SU-DHL-6 (cell line): ENCODE results near the gene SUGCT.

Source experiments
- H2AFZ ChIP-seq: fragments of 200-600 bp; sonication (generic); 2 replicates; pipeline ENCODE4 v1.6.1; 2014; ENCODE audit warnings: low read depth, mild to moderate bottlenecking, moderate library complexity, mixed read lengths, antibody characterized with exemption, low read length; ENCODE audit not compliant: severe bottlenecking
- H3F3A ChIP-seq: fragments of 200-600 bp; shearing (Covaris generic); 2 replicates; pipeline ENCODE4 v1.6.0; 2016; ENCODE audit warnings: antibody characterized with exemption, mild to moderate bottlenecking; ENCODE audit not compliant: insufficient read depth
- H3K27ac ChIP-seq: fragments of 200-600 bp; sonication (generic); 2 replicates; pipeline ENCODE4 v1.5.1; 2016; ENCODE audit warnings: low read depth, mild to moderate bottlenecking, low read length, moderate library complexity, mixed read lengths
- H3K27me3 ChIP-seq: fragments of 200-600 bp; sonication (generic), shearing (Covaris generic); 2 replicates; pipeline ENCODE4 v1.6.0; 2014; ENCODE audit warnings: mild to moderate bottlenecking, low read length
- H3K36me3 ChIP-seq: fragments of 200-600 bp; sonication (generic); 2 replicates; pipeline ENCODE4 v1.6.1; 2014; ENCODE audit warnings: mild to moderate bottlenecking, low read length, mixed read lengths
- H3K4me2 ChIP-seq: fragments of 300-600, 200-600 bp; shearing (Covaris generic), sonication (generic); 2 replicates; pipeline ENCODE4 v1.6.0; 2014; ENCODE audit warnings: low read length, low read depth, mild to moderate bottlenecking; ENCODE audit not compliant: poor library complexity, severe bottlenecking
- H3K4me3 ChIP-seq: fragments of 200-600 bp; sonication (generic); 2 replicates; pipeline ENCODE4 v1.5.1; 2014; ENCODE audit warnings: antibody characterized with exemption, low read length, mild to moderate bottlenecking, mixed read lengths; ENCODE audit not compliant: insufficient read depth, poor library complexity, severe bottlenecking
- H3K79me2 ChIP-seq: fragments of 200-600 bp; sonication (generic); 2 replicates; pipeline ENCODE4 v1.6.1; 2014; ENCODE audit warnings: mild to moderate bottlenecking, low read length, moderate library complexity; ENCODE audit not compliant: insufficient read depth
- H3K9ac ChIP-seq: fragments of 200-600 bp; sonication (generic); 2 replicates; pipeline ENCODE4 v1.7.0; 2014; ENCODE audit warnings: mild to moderate bottlenecking, low read length
- H3K9me2 ChIP-seq: fragments of 200-600 bp; sonication (generic); replicated peaks from 2 replicates; pipeline ENCODE4 v1.6.1; 2014; ENCODE audit warnings: low read length; ENCODE audit not compliant: insufficient read depth
- H3K9me3 ChIP-seq: fragments of 200-600 bp; sonication (generic); 2 replicates; pipeline ENCODE4 v1.6.1; 2014; ENCODE audit warnings: low read length, mixed read lengths; ENCODE audit not compliant: insufficient read depth
- H4K20me1 ChIP-seq: fragments of 200-600 bp; sonication (generic); 2 replicates; pipeline ENCODE4 v1.6.1; 2014; ENCODE audit warnings: low read depth, mild to moderate bottlenecking, antibody characterized with exemption, low read length, moderate library complexity, mixed read lengths
- EZH2phosphoT487 ChIP-seq: fragments of 200-600 bp; sonication (generic), shearing (Covaris generic); conservative IDR thresholded peaks from 2 replicates; pipeline ENCODE4 v1.6.1; 2018; ENCODE audit warnings: mild to moderate bottlenecking, antibody characterized with exemption, low read length, moderate library complexity, mixed read lengths
- TF ChIP-seq, protein P1 (sequence below): fragments of 200-600 bp; sonication (generic); IDR thresholded peaks from one replicate; pipeline ENCODE4 v1.5.1; 2017; ENCODE audit warnings: antibody characterized with exemption, mild to moderate bottlenecking, low read length, moderate library complexity; ENCODE audit not compliant: insufficient read depth, poor library complexity, severe bottlenecking

Gene SUGCT

DNA sequence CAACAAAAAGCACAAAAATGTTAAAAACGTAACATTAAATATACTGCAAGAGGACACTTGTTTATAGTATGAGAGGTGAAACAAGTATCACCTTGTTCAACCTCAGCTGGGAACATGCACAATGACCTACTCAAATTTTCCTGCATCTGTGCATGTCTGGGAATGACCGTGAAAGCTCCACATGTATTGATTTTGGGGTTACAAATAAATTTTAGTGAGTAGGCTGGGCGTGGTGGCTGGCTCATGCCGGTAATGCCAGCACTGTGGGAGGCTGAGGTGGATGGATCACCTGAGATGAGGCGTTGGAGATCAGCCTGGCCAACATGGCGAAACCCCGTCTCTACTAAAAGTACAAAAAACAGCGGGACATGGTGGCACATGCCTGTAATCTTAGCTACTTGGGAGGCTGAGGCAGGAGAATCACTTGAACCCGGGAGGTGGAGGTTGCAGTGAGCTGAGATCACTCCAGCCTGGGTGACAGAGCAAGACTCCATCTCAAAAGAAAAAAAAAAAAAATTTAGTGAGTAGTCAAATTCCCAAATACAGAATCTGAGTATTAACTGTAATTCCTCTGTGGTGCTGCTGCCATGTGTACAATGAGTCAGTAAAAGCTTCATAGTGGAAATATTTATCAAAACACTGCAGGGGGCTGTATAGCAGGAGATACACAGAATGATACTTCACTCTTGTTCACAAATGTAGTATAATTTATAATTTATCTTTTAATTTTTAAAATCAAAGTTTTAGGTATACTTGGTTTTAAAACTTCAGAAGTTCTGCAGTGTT, 41.1 kb downstream of the SUGCT start:
- no peak overlapping the region for H3K27ac ChIP-seq
- no peak overlapping the region for H3K4me3 ChIP-seq
- no peak for TF ChIP-seq EZH2phosphoT487
- TF ChIP-seq, protein P1, sequence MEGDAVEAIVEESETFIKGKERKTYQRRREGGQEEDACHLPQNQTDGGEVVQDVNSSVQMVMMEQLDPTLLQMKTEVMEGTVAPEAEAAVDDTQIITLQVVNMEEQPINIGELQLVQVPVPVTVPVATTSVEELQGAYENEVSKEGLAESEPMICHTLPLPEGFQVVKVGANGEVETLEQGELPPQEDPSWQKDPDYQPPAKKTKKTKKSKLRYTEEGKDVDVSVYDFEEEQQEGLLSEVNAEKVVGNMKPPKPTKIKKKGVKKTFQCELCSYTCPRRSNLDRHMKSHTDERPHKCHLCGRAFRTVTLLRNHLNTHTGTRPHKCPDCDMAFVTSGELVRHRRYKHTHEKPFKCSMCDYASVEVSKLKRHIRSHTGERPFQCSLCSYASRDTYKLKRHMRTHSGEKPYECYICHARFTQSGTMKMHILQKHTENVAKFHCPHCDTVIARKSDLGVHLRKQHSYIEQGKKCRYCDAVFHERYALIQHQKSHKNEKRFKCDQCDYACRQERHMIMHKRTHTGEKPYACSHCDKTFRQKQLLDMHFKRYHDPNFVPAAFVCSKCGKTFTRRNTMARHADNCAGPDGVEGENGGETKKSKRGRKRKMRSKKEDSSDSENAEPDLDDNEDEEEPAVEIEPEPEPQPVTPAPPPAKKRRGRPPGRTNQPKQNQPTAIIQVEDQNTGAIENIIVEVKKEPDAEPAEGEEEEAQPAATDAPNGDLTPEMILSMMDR: no peak
- no peaks in the 10 kb centered on the region for H3K9me3 ChIP-seq
- no peak overlapping the region for H3K9ac ChIP-seq
- no peaks in the 10 kb centered on the region for H3K79me2 ChIP-seq
- no peak overlapping the region for H3K4me2 ChIP-seq
- H4K20me1 ChIP-seq: no peaks in the 10 kb centered on the region
- no peaks in the 10 kb centered on the region for H3F3A ChIP-seq
- H3K9me2 ChIP-seq: no peaks in the 10 kb centered on the region
- H3K27me3 ChIP-seq: no peaks in the 10 kb centered on the region
- H2AFZ ChIP-seq: no peak overlapping the region
- H3K36me3 ChIP-seq: no peaks in the 10 kb centered on the region

DNA sequence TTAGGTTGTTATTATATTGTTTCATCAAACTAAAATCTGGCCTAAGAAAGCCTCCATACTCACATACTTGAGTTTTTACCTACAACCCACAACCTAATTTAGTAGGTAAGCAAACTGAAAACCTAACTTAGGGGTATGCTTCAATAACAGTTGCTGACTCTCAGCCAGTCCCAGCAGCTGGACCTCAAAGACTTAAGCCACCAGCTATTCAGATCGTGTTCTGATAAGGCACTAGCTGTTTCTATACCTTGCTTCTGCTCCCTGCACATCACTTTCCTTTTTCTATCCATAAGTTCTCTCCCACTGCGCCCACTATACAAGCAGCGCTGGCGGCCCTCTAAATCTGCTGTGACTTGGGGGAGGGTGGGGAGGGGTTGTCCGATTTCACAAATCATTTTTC, 42.3 kb downstream of the SUGCT start:
- Histone ChIP-seq H3K9me2 (no peaks in the 10 kb centered on the region), H3K9me3 (no peaks in the 10 kb centered on the region), H3K4me3 (no peak overlapping the region), H3K4me2 (no peak overlapping the region), H3K36me3 (no peaks in the 10 kb centered on the region), H4K20me1 (no peaks in the 10 kb centered on the region), H3K9ac (no peak overlapping the region), H3K27ac (no peak overlapping the region), H3F3A (no peaks in the 10 kb centered on the region), H3K27me3 (no peaks in the 10 kb centered on the region), H2AFZ (no peak overlapping the region), H3K79me2 (no peaks in the 10 kb centered on the region)
- no peak for TF ChIP-seq EZH2phosphoT487
- TF ChIP-seq, protein P1: no peak

DNA sequence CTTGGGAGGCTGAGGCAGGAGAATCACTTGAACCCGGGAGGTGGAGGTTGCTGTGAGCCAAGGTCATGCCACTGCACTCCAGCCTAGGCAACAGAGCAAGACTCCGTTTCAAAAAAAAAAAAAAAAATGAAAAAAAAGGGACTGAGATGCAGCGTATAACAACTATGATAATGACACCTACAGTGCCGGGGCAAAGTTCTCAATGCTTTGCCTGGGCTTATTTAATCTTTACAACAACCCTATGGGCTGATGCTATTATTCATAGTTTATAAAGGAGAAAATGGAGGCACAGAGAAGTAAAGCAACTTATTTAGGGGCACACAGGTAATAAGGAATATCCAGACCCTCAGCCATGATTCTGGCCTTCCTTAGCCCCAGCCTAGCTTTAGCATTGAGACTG, 47.6 kb downstream of the SUGCT start:
- H3K9ac ChIP-seq: no peak overlapping the region
- no peak overlapping the region for H3K4me3 ChIP-seq
- no peaks in the 10 kb centered on the region for H3K79me2 ChIP-seq
- no peaks in the 10 kb centered on the region for H3F3A ChIP-seq
- no peak overlapping the region for H2AFZ ChIP-seq
- H3K9me3 ChIP-seq: no peaks in the 10 kb centered on the region
- H3K27ac ChIP-seq: no peak overlapping the region
- TF ChIP-seq, protein P1: no peak
- TF ChIP-seq EZH2phosphoT487: no peak
- H4K20me1 ChIP-seq: no peaks in the 10 kb centered on the region
- no peaks in the 10 kb centered on the region for H3K9me2 ChIP-seq
- H3K27me3 ChIP-seq: no peaks in the 10 kb centered on the region
- H3K36me3 ChIP-seq: no peaks in the 10 kb centered on the region
- no peak overlapping the region for H3K4me2 ChIP-seq
